HEK293 (cell line): ENCODE data around the gene PPP1R2B.

ENCODE experiments used
- CTCF ChIA-PET: fragments of 350-600 bp; formaldehyde crosslinking; extraction: SDS; loops from one replicate; lab custom pipeline; 2021; ENCODE audit warnings: antibody characterized with exemption; lab: Yijun Ruan, JAX
- POLR2A ChIA-PET: fragments of 300-600 bp; formaldehyde crosslinking; extraction: SDS; loops from one replicate; lab custom pipeline; 2020; ENCODE audit warnings: antibody characterized with exemption, inconsistent platforms; lab: Yijun Ruan, JAX
- H3K27ac ChIP-seq: fragments of 200-500 bp; sonication (Bioruptor generic); 2 replicates; pipeline ENCODE4 v1.5.1; 2014; ENCODE audit warnings: low read depth, low read length, control low read depth, inconsistent platforms; ENCODE audit errors: extremely low read depth
- H3K36me3 ChIP-seq, 2 experiments: fragments of 200-500 bp in 1 of 2; sonication (Bioruptor generic) in 1 of 2; 1 replicate in 1 of 2; 2 replicates in 1 of 2; pipeline ENCODE4 v1.5.1; 2014 to 2017; ENCODE audit warnings: inconsistent platforms in 2 of 2, low read length in 2 of 2; ENCODE audit not compliant: control insufficient read depth in 2 of 2, insufficient read depth in 1 of 2
- H3K4me1 ChIP-seq: fragments of 200-500 bp; sonication (Bioruptor generic); 2 replicates; pipeline ENCODE4 v1.5.1; 2014; ENCODE audit warnings: mild to moderate bottlenecking, low read length, inconsistent platforms; ENCODE audit not compliant: control insufficient read depth, insufficient read depth
- H3K4me3 ChIP-seq: 2 replicates; pipeline ENCODE4 v1.5.1; 2011; ENCODE audit warnings: low read depth, mild to moderate bottlenecking, control low read depth, low read length, moderate library complexity
- H3K9me3 ChIP-seq: fragments of 200-500 bp; sonication (Bioruptor generic); 2 replicates; pipeline ENCODE4 v1.5.1; 2014; ENCODE audit warnings: low read depth, low read length, inconsistent platforms; ENCODE audit not compliant: control insufficient read depth, insufficient read depth
- FEZF1 ChIP-seq: fragments of 450-650 bp; formaldehyde crosslinking; IDR thresholded peaks from 2 replicates; pipeline ENCODE4 v1.5.1; 2016; ENCODE audit warnings: missing biosample characterization, missing genetic modification characterization
- HOXD13 ChIP-seq: sonication (generic); formaldehyde crosslinking; IDR thresholded peaks from 2 replicates; pipeline ENCODE4 v1.8.0; 2022; ENCODE audit warnings: missing genetic modification reagents, borderline replicate concordance
- KLF16 ChIP-seq: fragments of 450-650 bp; formaldehyde crosslinking; IDR thresholded peaks from 2 replicates; pipeline ENCODE4 v1.5.1; 2017; ENCODE audit warnings: missing biosample characterization, missing genetic modification characterization
- PRDM4 ChIP-seq: fragments of 450-650 bp; formaldehyde crosslinking; IDR thresholded peaks from 2 replicates; pipeline ENCODE4 v1.5.1; 2017; ENCODE audit warnings: missing biosample characterization, missing genetic modification characterization
- SALL2 ChIP-seq: fragments of 450-650 bp; formaldehyde crosslinking; IDR thresholded peaks from 2 replicates; pipeline ENCODE4 v1.5.0; 2017; ENCODE audit warnings: missing biosample characterization, mild to moderate bottlenecking, missing genetic modification characterization, borderline replicate concordance
- TCF7L2 ChIP-seq: IDR thresholded peaks from 2 replicates; pipeline ENCODE4 v1.6.1; 2011; ENCODE audit warnings: low read depth, mild to moderate bottlenecking, inconsistent platforms, low read length, moderate library complexity, borderline replicate concordance
- ZBTB11 ChIP-seq: fragments of 450-650 bp; formaldehyde crosslinking; conservative IDR thresholded peaks from 2 replicates; pipeline ENCODE4 v1.5.1; 2016; ENCODE audit warnings: low read depth, missing biosample characterization, missing genetic modification characterization
- ZBTB17 ChIP-seq: fragments of 450-650 bp; formaldehyde crosslinking; IDR thresholded peaks from 2 replicates; pipeline ENCODE4 v1.5.1; 2016; ENCODE audit warnings: missing biosample characterization, missing genetic modification characterization
- ZBTB49 ChIP-seq: fragments of 450-650 bp; formaldehyde crosslinking; IDR thresholded peaks from 2 replicates; pipeline ENCODE4 v1.5.1; 2016; ENCODE audit warnings: missing biosample characterization, missing genetic modification characterization, low read depth
- ZFP41 ChIP-seq: fragments of 450-650 bp; formaldehyde crosslinking; IDR thresholded peaks from 2 replicates; pipeline ENCODE4 v1.5.1; 2016; ENCODE audit warnings: missing biosample characterization, missing genetic modification characterization, borderline replicate concordance
- ZNF133 ChIP-seq: fragments of 450-650 bp; formaldehyde crosslinking; IDR thresholded peaks from 2 replicates; pipeline ENCODE4 v1.5.1; 2016; ENCODE audit warnings: missing biosample characterization, missing genetic modification characterization
- ZNF146 ChIP-seq: fragments of 450-650 bp; formaldehyde crosslinking; IDR thresholded peaks from 2 replicates; pipeline ENCODE4 v1.5.1; 2016; ENCODE audit warnings: missing biosample characterization, missing genetic modification characterization
- ZNF157 ChIP-seq: fragments of 450-650 bp; formaldehyde crosslinking; IDR thresholded peaks from 2 replicates; pipeline ENCODE4 v1.5.1; 2016; ENCODE audit warnings: missing biosample characterization, missing genetic modification characterization
- ZNF214 ChIP-seq: fragments of 450-650 bp; formaldehyde crosslinking; IDR thresholded peaks from 2 replicates; pipeline ENCODE4 v1.5.1; 2017; ENCODE audit warnings: missing biosample characterization, mild to moderate bottlenecking, missing genetic modification characterization, borderline replicate concordance
- ZNF362 ChIP-seq: fragments of 450-650 bp; formaldehyde crosslinking; IDR thresholded peaks from 2 replicates; pipeline ENCODE4 v1.5.1; 2016; ENCODE audit warnings: missing biosample characterization, missing genetic modification characterization
- ZNF449 ChIP-seq: fragments of 450-650 bp; formaldehyde crosslinking; IDR thresholded peaks from 2 replicates; pipeline ENCODE4 v1.5.1; 2017; ENCODE audit warnings: missing biosample characterization, mild to moderate bottlenecking, missing genetic modification characterization, moderate library complexity
- ZNF521 ChIP-seq: fragments of 450-650 bp; formaldehyde crosslinking; IDR thresholded peaks from 2 replicates; pipeline ENCODE4 v1.5.1; 2017; ENCODE audit warnings: missing biosample characterization, mild to moderate bottlenecking, missing genetic modification characterization
- ZNF561 ChIP-seq: fragments of 450-650 bp; IDR thresholded peaks from 2 replicates; pipeline ENCODE4 v1.5.1; 2018; ENCODE audit warnings: missing biosample characterization, missing genetic modification characterization, borderline replicate concordance
- ZNF571 ChIP-seq: fragments of 450-650 bp; formaldehyde crosslinking; IDR thresholded peaks from 2 replicates; pipeline ENCODE4 v1.5.0; 2017; ENCODE audit warnings: missing biosample characterization, missing genetic modification characterization
- ZNF664 ChIP-seq: fragments of 450-650 bp; formaldehyde crosslinking; IDR thresholded peaks from 2 replicates; pipeline ENCODE4 v1.5.1; 2016; ENCODE audit warnings: missing biosample characterization, missing genetic modification characterization
- ZNF76 ChIP-seq: fragments of 450-650 bp; formaldehyde crosslinking; IDR thresholded peaks from 2 replicates; pipeline ENCODE4; 2016; ENCODE audit warnings: low read depth, missing biosample characterization, missing genetic modification characterization, borderline replicate concordance
- ZSCAN4 ChIP-seq: fragments of 450-650 bp; formaldehyde crosslinking; IDR thresholded peaks from 2 replicates; pipeline ENCODE4 v1.5.1; 2017; ENCODE audit warnings: missing biosample characterization, missing genetic modification characterization

Gene PPP1R2B

GRCh38 chr5:156850206-156850751, at the start of gene PPP1R2B:
Gene PPP1R2B, plus strand, starts transcription at chr5:156850295. Its CDS starts 268 bp downstream, at chr5:156850563.
- Histone ChIP-seq H3K4me1 (no peaks in the 10 kb centered on the region), H3K9me3 (no peaks in the 10 kb centered on the region), H3K36me3 (no peaks in the 10 kb centered on the region), H3K4me3 (no peak within 1 kb of the TSS), H3K27ac (no peak within 1 kb of the TSS)
- ChIA-PET CTCF (interaction anchor here (0.6 kb wide), 1 partner anchor 101 kb away, joined by 3 read pairs; no protein-coding TSS in a partner anchor), POLR2A (no interaction called here)
- TF ChIP-seq TCF7L2 (no peak), ZNF362 (tag by site-specific recombination) (no peak), ZBTB49 (tag by site-specific recombination) (no peak), ZNF146 (no peak), ZNF449 (no peak), PRDM4 (tag by site-specific recombination) (no peak), ZFP41 (no peak), ZNF521 (tag by site-specific recombination) (no peak), ZNF561 (no peak)

- H3K36me3 ChIP-seq: no peaks in the 10 kb centered on the region
- POLR2A ChIA-PET: no interaction called here
- no peak overlapping the region for H3K4me3 ChIP-seq
- TF ChIP-seq ZNF76 (tag by site-specific recombination) (no peak), KLF16 (tag by site-specific recombination) (no peak), FEZF1 (tag by site-specific recombination) (no peak), ZBTB11 (tag by site-specific recombination) (no peak), ZBTB17 (tag by site-specific recombination) (no peak), ZNF214 (tag by site-specific recombination) (no peak), ZNF561 (no peak), HOXD13 (no peak), ZSCAN4 (tag by site-specific recombination) (no peak), ZNF133 (tag by site-specific recombination) (no peak), ZNF664 (tag by site-specific recombination) (no peak), ZNF146 (no peak), SALL2 (no peak), ZNF571 (no peak), ZNF157 (tag by site-specific recombination) (no peak)
- no peaks in the 10 kb centered on the region for H3K4me1 ChIP-seq
- no peaks in the 10 kb centered on the region for H3K9me3 ChIP-seq
- H3K27ac ChIP-seq: no peak overlapping the region
- CTCF ChIA-PET: no interaction called here
Measured at GRCh38 chr5:156800929-156801328, 49.2 kb upstream of the PPP1R2B start.
